SK-N-SH (cell line): ENCODE data around the gene S100A9.

Experiments used
- CTCF ChIP-seq: fragments of 200-600 bp; sonication (generic); IDR thresholded peaks from 2 replicates; pipeline ENCODE4 v1.6.1; 2017; ENCODE audit warnings: antibody characterized with exemption, mild to moderate bottlenecking, moderate library complexity
- JUND ChIP-seq: IDR thresholded peaks from 2 replicates; pipeline ENCODE4 v1.4.0; 2012
- POLR2AphosphoS5 ChIP-seq: IDR thresholded peaks from 2 replicates; pipeline ENCODE4 v1.6.1; 2012; ENCODE audit warnings: low read depth, low read length
- SIN3A ChIP-seq: IDR thresholded peaks from 2 replicates; pipeline ENCODE4 v1.6.1; 2012; ENCODE audit warnings: low read depth, mild to moderate bottlenecking, low read length, moderate library complexity, borderline replicate concordance

GRCh38 chr1:153342178-153342577 lies 15.5 kb upstream of the S100A9 start:
- TF ChIP-seq JUND = no peak
- no peak for TF ChIP-seq CTCF
- TF ChIP-seq SIN3A = no peak
- no peak for TF ChIP-seq POLR2AphosphoS5
